ENCODE results near the gene STXBP6.

GRCh38 chr14:24995016-24995415, 54.9 kb downstream of the STXBP6 start:
- TF ChIP-seq SIN3A (IDR thresholded peaks at IDR 0.05; ENCODE audit: low read depth, low read length) (no peak), CTCF (IDR thresholded peaks at IDR 0.05 in 2 of 3, conservative IDR thresholded peaks at IDR 0.05 in 1 of 3; ENCODE audit: control insufficient read depth in 2 of 3, extremely low read depth in 1 of 3, insufficient read depth in 1 of 3, low read depth in 3 of 3, low read length in 3 of 3) (no peak)
